ENCODE data around the gene PAN2.
"Not testable (repeated sequence)": the region's sequence is repeated elsewhere in the genome, so short reads cannot be mapped to it uniquely, and the experiment has no call there.

PAN2 gene

GRCh38 chr12:56326533-56326932 is 7.3 kb downstream of the PAN2 start:
- Mint-ChIP-seq H3K4me3 (no peak overlapping the region), H3K27ac (no peak overlapping the region), H3K27me3 (ENCODE audit: low read depth) (no peaks in the 10 kb centered on the region), H3K4me1 (no peaks in the 10 kb centered on the region), H3K9me3 (no peaks in the 10 kb centered on the region), H3K36me3 (ENCODE audit: low read depth) (peaks cover 48% of the 10 kb centered on the region)
- TF ChIP-seq CTCF (IDR thresholded peaks at IDR 0.05; ENCODE audit: unreplicated experiment in 3 of 3), result no peak

GRCh38 chr12:56326126-56326525 is 7.7 kb downstream of the PAN2 start:
- H3K27me3 Mint-ChIP-seq (ENCODE audit: low read depth), result no peaks in the 10 kb centered on the region
- H3K4me1 Mint-ChIP-seq, result no peaks in the 10 kb centered on the region
- no peak for TF ChIP-seq CTCF (IDR thresholded peaks at IDR 0.05; ENCODE audit: unreplicated experiment in 3 of 3)
- H3K27ac Mint-ChIP-seq, result no peak overlapping the region
- peaks cover 48% of the 10 kb centered on the region for H3K36me3 Mint-ChIP-seq (ENCODE audit: low read depth)
- no peak overlapping the region for H3K4me3 Mint-ChIP-seq
- no peaks in the 10 kb centered on the region for H3K9me3 Mint-ChIP-seq

GRCh38 chr12:56324206-56324605 is 9.6 kb downstream of the PAN2 start:
- Mint-ChIP-seq H3K9me3 (no peaks in the 10 kb centered on the region), H3K36me3 (ENCODE audit: low read depth) (peaks cover 54% of the 10 kb centered on the region), H3K27ac (no peak overlapping the region), H3K27me3 (ENCODE audit: low read depth) (no peaks in the 10 kb centered on the region), H3K4me3 (no peak overlapping the region), H3K4me1 (no peaks in the 10 kb centered on the region)
- no peak for TF ChIP-seq CTCF (IDR thresholded peaks at IDR 0.05; ENCODE audit: unreplicated experiment in 3 of 3)

- not testable (repeated sequence) for H3K9me3 Mint-ChIP-seq; H3K4me3 Mint-ChIP-seq; H3K4me1 Mint-ChIP-seq; H3K27me3 Mint-ChIP-seq (ENCODE audit: low read depth); H3K27ac Mint-ChIP-seq
- peaks cover 50% of the 10 kb centered on the region for H3K36me3 Mint-ChIP-seq (ENCODE audit: low read depth)
Measured at GRCh38 chr12:56321610-56322009, 12.2 kb downstream of the PAN2 start.

GRCh38 chr12:56321027-56321426 is 12.8 kb downstream of the PAN2 start:
- no peaks in the 10 kb centered on the region for H3K9me3 Mint-ChIP-seq
- TF ChIP-seq CTCF (IDR thresholded peaks at IDR 0.05; ENCODE audit: unreplicated experiment in 3 of 3), result no peak
- no peaks in the 10 kb centered on the region for H3K27me3 Mint-ChIP-seq (ENCODE audit: low read depth)
- no peak overlapping the region for H3K4me3 Mint-ChIP-seq
- H3K4me1 Mint-ChIP-seq, result peaks cover 2% of the 10 kb centered on the region
- peaks cover 45% of the 10 kb centered on the region for H3K36me3 Mint-ChIP-seq (ENCODE audit: low read depth)
- H3K27ac Mint-ChIP-seq, result no peak overlapping the region

GRCh38 chr12:56317675-56318074 is 16.1 kb downstream of the PAN2 start:
- peak overlapping the region; percentile 5 to 60 (median 57) for H3K4me3 Mint-ChIP-seq
- no peak overlapping the region for H3K27ac Mint-ChIP-seq
- no peaks in the 10 kb centered on the region for H3K27me3 Mint-ChIP-seq (ENCODE audit: low read depth)
- no peaks in the 10 kb centered on the region for H3K9me3 Mint-ChIP-seq
- peaks cover 15% of the 10 kb centered on the region for H3K4me1 Mint-ChIP-seq
- TF ChIP-seq CTCF (IDR thresholded peaks at IDR 0.05; ENCODE audit: unreplicated experiment in 3 of 3), result no peak
- H3K36me3 Mint-ChIP-seq (ENCODE audit: low read depth), result peaks cover 22% of the 10 kb centered on the region
